ENCODE data around the gene TSEN54. TPM values are rescaled to one million over a fixed set of nuclear protein-coding genes. Genes with fewer than 3 reads are reported as not detected.

TSEN54 gene
- total RNA-seq, 2 experiments from 2014 or later, result 76.6 to 77.8 TPM

DNA sequence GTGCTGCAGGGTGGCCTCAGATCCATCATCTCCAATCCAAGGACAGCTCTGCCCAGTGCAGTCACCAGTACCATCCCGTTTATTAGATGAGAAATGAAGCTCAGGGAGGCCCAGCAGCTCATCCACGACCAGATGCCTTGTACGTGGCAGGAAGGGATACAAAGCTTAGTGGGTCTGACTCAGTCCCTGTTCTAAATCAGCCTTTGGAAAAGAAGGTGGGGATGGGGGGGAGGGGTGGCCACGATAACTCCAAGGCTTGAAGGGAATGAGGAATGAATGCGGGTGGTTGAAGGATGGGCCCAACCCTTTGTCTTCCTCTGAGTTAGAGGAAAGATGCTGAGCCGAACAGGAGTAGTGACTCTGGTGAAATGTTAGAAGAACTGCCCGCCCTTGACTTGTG is 34.9 kb downstream of the TSEN54 start:
- no peak overlapping the region for H3K27ac Mint-ChIP-seq
- H3K27me3 Mint-ChIP-seq (ENCODE audit: low read depth), result no peaks in the 10 kb centered on the region
- ATAC-seq (no peak), DNase-seq (no peak)
- no peaks in the 10 kb centered on the region for H3K36me3 Mint-ChIP-seq (ENCODE audit: low read depth)
- CTCF ChIA-PET, result interaction anchor here (0.9 to 1.4 kb wide), 3 partner anchors 16 to 196 kb away, joined by 3 to 4 read pairs (median 3); no protein-coding TSS in a partner anchor
- H3K4me1 Mint-ChIP-seq (ENCODE audit: low read depth), result no peaks in the 10 kb centered on the region
- POLR2A ChIA-PET, result no interaction called here
- H3K9me3 Mint-ChIP-seq (ENCODE audit: insufficient read depth), result no peaks in the 10 kb centered on the region
- no peak overlapping the region for H3K4me3 Mint-ChIP-seq

DNA sequence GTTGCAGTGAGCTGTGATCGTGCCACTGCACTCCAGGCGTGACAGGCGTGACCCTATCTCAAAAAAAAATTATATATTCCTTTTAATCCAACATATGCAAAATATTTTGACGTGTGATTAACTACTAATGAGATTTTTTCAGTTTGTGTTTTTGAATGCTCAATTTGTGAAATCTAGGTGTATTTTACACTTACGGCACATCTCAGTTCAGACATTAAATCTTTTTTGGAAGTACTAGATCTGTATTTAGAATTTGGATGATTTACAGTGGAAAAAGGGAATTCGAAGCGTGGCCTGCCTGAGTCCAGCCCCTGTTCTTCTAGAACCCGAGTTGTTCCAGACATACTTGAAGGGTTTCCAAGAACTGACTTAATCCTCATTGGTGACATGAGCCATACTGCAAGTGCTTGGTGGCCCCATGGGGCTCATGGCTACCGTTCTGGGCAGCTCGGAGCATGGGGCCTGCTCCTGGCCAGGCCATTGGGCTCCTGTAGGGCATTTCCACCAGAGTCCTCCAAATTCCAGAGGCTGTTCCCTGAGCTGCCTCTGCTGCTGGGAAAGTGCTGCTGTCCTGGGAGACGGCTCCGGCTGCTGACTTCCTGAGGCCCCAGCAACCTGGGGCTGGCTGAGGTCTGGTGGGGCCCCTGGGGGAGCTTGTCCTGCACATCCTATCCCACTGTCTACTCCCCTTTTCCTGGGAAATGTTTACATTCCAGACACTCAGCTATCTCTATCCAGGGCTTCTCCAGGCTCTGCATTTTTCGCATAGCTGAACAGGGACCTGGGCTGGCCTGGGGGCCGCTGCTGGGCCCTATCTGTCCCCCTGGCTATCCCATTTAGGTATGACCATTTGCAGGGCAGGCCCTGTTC is 36.3 kb downstream of the TSEN54 start:
- no peaks in the 10 kb centered on the region for H3K4me1 Mint-ChIP-seq (ENCODE audit: low read depth)
- H3K27me3 Mint-ChIP-seq (ENCODE audit: low read depth), result no peaks in the 10 kb centered on the region
- no peaks in the 10 kb centered on the region for H3K9me3 Mint-ChIP-seq (ENCODE audit: insufficient read depth)
- ATAC-seq (no peak), DNase-seq (no peak)
- no peak overlapping the region for H3K27ac Mint-ChIP-seq
- no peak overlapping the region for H3K4me3 Mint-ChIP-seq
- H3K36me3 Mint-ChIP-seq (ENCODE audit: low read depth), result no peaks in the 10 kb centered on the region
- CTCF ChIA-PET, result interaction anchor here (1.4 to 1.5 kb wide), 2 partner anchors 28 to 80 kb away, joined by 3 to 4 read pairs; no protein-coding TSS in a partner anchor
- POLR2A ChIA-PET, result no interaction called here

DNA sequence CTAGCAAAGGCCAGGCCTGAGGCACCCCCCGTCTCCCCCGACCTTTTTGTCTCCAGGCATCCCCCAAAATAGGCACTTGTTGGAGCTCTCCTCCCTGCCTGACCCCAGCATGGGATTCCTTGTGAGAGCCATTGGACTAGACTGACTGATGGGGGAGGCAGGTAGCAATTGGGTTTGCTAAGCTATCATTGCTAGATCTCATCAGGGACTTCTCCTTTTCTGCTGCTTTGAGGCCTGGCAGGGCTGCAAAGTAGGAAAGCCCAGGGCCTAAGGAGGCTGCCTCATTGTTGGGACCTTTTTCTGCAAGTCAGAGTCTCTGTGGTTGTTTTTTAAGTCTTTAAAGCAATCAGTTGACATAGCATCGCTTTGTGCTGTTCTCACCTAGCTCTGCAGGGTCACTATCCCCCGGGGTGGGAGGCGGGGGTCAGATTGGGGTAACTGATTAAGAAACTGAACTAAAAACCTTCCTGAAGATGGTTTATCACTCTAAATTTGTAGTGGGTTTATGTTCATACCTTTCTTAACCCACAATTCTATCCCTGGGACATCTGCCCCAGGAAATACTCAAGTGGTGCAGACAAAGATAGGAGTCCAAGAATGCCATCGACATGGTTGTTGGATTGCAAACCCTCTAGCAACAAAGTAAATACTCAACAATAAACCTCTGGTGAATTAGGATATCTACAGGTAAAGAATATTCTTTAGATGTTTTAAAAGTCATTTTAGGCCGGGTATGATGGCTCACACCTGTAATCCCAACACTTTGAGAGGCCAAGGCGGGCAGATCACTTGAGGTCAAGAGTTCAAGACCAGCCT is 37.2 kb downstream of the TSEN54 start:
- no peak for DNase-seq
- ATAC-seq, result no peak
- H3K27me3 Mint-ChIP-seq (ENCODE audit: low read depth), result no peaks in the 10 kb centered on the region
- CTCF ChIA-PET, result interaction anchor here (0.7 to 1.5 kb wide), 2 partner anchors 27 to 119 kb away, joined by 3 to 4 read pairs; no protein-coding TSS in a partner anchor
- H3K27ac Mint-ChIP-seq, result no peak overlapping the region
- H3K36me3 Mint-ChIP-seq (ENCODE audit: low read depth), result no peaks in the 10 kb centered on the region
- POLR2A ChIA-PET, result no interaction called here
- no peaks in the 10 kb centered on the region for H3K4me1 Mint-ChIP-seq (ENCODE audit: low read depth)
- H3K9me3 Mint-ChIP-seq (ENCODE audit: insufficient read depth), result no peaks in the 10 kb centered on the region
- H3K4me3 Mint-ChIP-seq, result no peak overlapping the region

DNA sequence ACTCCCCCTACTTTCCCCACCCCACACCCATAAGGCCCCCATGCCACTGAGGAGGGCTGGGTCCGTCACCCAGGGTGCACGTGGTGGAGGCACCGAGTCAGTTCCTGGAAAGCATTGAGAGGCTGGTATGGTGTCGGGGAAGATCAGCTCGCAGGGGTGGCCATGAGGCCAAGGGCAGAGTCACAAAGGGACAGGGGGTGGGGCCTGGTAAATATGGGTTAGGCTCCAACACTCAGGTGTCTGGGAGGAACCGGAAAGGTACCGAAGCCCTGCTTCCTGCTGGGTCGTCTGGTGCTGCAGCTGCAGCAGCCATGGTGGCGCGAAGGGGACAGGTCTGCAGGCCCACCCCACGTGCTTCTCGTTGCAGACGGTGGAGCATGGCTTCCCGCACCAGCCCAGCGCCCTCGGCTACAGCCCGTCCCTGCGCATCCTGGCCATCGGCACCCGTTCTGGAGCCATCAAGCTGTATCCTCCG is 39.4 kb downstream of the TSEN54 start:
- POLR2A ChIA-PET, result no interaction called here
- Mint-ChIP-seq H3K4me3 (no peak overlapping the region), H3K36me3 (ENCODE audit: low read depth) (no peaks in the 10 kb centered on the region), H3K9me3 (ENCODE audit: insufficient read depth) (no peaks in the 10 kb centered on the region), H3K27me3 (ENCODE audit: low read depth) (no peaks in the 10 kb centered on the region), H3K27ac (no peak overlapping the region), H3K4me1 (ENCODE audit: low read depth) (no peaks in the 10 kb centered on the region)
- no peak for DNase-seq
- CTCF ChIA-PET, result no interaction called here
- ATAC-seq, result no peak

DNA sequence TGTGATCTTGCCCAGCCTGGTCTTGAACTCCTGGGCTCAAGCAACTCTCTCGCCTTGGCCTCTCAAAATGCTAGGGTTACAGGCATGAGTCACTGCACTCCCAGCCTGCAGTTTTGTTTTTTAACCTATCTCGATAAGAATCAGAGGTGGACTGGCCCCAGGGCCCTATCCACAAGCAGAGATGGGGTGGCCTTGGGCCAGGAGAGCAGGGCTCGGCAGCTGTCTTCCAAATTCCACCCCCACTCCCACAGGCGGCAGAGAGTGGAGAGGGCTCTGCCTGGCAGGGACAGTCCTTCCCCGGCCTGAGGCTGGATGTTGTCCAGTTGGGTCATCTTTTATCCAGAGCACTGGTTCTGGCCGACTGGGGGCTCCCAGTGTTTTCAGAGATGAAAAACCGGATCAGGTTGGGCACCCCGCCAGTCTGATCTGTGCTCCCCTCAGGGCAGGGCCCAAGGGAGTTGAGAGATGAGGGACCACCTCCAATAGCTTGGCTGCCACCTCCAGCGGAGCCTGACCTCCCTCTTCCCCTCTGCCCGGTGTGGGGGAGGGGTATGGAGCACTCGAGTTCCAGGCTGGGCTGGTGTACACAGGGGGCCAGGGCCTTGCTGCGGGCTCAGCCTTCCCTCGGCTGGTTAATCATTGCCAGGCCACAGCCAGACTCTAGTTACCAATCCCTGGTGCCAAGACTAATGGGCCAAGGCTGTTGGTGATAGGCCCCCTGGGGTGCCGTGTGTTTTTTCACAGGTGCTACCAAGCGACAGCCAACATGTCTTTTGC is 40.9 kb downstream of the TSEN54 start:
- H3K27me3 Mint-ChIP-seq (ENCODE audit: low read depth), result no peaks in the 10 kb centered on the region
- no peaks in the 10 kb centered on the region for H3K4me1 Mint-ChIP-seq (ENCODE audit: low read depth)
- no peak overlapping the region for H3K27ac Mint-ChIP-seq
- no peak for ATAC-seq
- CTCF ChIA-PET, result no interaction called here
- no peaks in the 10 kb centered on the region for H3K9me3 Mint-ChIP-seq (ENCODE audit: insufficient read depth)
- no peak overlapping the region for H3K4me3 Mint-ChIP-seq
- no peak for DNase-seq
- POLR2A ChIA-PET, result no interaction called here
- H3K36me3 Mint-ChIP-seq (ENCODE audit: low read depth), result no peaks in the 10 kb centered on the region

DNA sequence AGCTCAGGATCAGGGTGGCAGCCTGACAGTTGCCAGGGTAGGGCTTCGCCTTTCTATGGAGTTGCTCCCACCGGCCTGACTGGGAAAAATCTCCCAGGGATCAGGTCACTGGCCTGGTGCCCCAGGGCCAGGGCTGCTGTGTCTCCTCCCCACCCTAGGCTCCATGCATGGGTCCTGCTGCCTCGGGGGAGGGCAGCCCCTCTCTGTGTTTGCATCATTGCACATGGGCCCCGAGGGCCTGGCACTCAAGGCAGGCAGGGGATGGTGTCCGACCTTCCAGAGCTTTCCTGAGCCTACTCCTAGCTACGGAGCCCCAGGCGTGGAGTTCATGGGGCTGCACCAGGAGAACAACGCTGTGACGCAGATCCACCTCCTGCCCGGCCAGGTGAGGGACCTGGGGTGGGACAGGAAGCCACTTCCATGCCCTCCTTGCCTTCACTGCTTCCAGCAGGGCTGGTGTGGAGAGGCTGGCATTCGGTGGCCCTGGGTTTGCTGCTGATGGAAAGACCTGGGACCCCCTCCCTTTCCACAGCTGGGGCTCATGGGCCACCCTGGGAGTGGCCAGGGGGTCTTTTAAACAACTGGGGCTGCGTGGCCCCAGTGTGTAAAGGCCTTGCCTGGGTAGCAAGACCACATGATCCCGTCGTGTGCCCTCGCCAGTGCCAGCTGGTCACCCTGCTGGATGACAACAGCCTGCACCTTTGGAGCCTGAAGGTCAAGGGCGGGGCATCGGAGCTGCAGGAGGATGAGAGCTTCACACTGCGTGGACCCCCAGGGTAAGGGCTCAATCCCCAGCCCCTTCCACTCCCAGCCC is 41.7 kb downstream of the TSEN54 start:
- H3K4me3 Mint-ChIP-seq, result no peak overlapping the region
- ChIA-PET POLR2A (no interaction called here), CTCF (no interaction called here)
- no peaks in the 10 kb centered on the region for H3K36me3 Mint-ChIP-seq (ENCODE audit: low read depth)
- H3K27me3 Mint-ChIP-seq (ENCODE audit: low read depth), result no peaks in the 10 kb centered on the region
- no peak for ATAC-seq
- no peak overlapping the region for H3K27ac Mint-ChIP-seq
- H3K9me3 Mint-ChIP-seq (ENCODE audit: insufficient read depth), result no peaks in the 10 kb centered on the region
- no peaks in the 10 kb centered on the region for H3K4me1 Mint-ChIP-seq (ENCODE audit: low read depth)
- no peak for DNase-seq

DNA sequence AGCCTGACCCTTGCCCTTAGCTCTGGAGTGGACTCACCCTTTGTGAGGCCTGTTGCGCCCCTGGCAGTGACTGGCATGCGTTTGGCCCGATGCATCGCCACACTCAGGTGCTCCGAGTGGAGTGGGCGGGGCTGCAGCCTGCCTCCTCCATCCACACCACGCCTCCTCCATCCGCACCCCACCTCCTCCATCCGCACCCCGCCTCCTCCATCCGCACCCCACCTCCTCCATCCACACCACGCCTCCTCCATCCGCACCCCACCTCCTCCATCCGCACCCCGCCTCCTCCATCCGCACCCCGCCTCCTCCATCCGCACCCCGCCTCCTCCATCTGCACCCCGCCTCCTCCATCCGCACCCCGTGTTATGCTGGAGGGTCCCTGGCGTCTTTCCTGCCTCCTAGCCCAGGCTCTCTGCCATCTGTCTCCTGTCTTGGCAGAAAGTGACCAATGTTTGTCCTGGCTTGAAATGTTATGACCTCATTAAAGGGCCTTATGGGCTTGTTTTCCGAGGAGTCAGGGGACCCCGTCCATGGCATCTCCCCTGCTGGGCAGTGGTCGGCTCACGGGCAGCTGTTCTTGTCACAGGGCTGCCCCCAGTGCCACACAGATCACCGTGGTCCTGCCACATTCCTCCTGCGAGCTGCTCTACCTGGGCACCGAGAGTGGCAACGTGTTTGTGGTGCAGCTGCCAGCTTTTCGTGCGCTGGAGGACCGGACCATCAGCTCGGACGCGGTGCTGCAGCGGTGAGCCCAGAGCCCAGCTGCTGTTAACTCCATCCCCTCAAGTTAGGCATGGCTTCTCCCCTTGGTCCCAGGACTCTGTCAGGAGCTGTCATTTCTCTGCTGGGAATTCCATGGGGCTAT is 42.6 kb downstream of the TSEN54 start:
- no peak for DNase-seq
- H3K4me1 Mint-ChIP-seq (ENCODE audit: low read depth), result no peaks in the 10 kb centered on the region
- no peak for ATAC-seq
- no peak overlapping the region for H3K27ac Mint-ChIP-seq
- POLR2A ChIA-PET, result no interaction called here
- H3K4me3 Mint-ChIP-seq, result no peak overlapping the region
- no peaks in the 10 kb centered on the region for H3K27me3 Mint-ChIP-seq (ENCODE audit: low read depth)
- no peaks in the 10 kb centered on the region for H3K36me3 Mint-ChIP-seq (ENCODE audit: low read depth)
- CTCF ChIA-PET, result no interaction called here
- H3K9me3 Mint-ChIP-seq (ENCODE audit: insufficient read depth), result no peaks in the 10 kb centered on the region

DNA sequence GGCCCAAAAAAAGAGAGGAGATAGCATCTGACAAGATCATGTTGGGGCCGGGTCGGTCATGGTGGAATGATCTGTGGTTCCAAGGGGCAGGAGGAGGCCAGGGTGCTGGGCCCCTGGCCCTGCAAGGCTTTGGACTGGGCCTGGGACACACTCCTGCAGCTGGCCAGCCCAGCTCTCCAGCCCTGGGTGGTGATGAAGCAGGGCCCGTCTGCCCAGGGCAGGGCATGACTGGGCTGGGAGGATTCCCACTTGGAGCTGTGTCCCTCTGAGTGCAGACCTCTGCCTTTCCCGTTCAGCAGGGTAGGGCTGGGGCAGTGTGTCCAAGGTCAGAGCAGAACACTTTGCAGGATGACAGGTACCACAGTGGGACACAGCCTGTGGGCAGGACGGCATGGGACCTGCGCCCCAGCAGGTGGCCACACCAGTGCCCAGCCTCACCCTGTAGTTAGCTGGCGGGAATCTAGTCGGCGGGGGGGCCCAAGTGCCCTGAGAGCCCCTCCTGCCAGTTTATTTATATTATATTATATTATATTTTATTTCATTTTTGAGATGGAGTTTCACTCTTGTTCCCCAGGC is 43.7 kb downstream of the TSEN54 start:
- no peak for DNase-seq
- CTCF ChIA-PET, result no interaction called here
- H3K36me3 Mint-ChIP-seq (ENCODE audit: low read depth), result no peaks in the 10 kb centered on the region
- H3K27me3 Mint-ChIP-seq (ENCODE audit: low read depth), result no peaks in the 10 kb centered on the region
- no peak overlapping the region for H3K4me3 Mint-ChIP-seq
- ATAC-seq, result no peak
- no peaks in the 10 kb centered on the region for H3K4me1 Mint-ChIP-seq (ENCODE audit: low read depth)
- POLR2A ChIA-PET, result interaction anchor here (1.4 kb wide), 1 partner anchor 11 kb away, joined by 4 read pairs; no protein-coding TSS in a partner anchor
- H3K27ac Mint-ChIP-seq, result no peak overlapping the region
- no peaks in the 10 kb centered on the region for H3K9me3 Mint-ChIP-seq (ENCODE audit: insufficient read depth)

DNA sequence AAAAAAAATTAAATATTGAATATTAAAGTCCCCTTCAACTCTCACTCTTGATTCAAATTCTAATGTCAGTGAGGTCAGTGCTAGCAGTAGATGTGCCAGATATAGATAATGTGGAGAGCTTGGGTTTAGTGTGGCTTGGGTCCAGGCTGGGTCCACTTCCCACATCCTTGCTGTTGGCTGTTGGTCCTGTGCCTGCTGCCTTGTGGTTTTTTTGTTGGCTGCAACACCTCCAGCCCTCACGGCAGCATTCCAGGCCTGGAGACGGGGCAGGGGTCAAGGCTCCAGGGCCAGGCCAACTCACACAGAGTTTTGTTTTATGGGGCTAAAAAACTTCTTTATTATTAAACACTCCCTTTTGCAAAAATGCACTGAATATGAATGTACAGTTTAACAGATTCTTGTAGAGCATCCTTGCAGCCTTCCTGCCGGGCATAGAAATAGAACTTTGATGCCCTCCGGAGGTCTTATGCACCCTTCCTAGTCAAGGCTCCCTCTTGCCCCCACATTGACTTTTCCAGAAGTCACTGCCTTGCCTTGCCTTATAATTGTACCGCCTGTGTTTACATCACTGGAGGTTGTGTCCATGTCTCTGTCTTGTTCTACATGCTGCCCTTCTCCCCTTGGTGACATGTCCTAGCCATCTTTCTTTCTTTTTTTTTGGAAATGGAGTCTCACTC is 45.7 kb downstream of the TSEN54 start:
- ChIA-PET POLR2A (interaction anchor here (0.6 kb wide), 1 partner anchor 28 kb away, joined by 5 read pairs; no protein-coding TSS in a partner anchor), CTCF (no interaction called here)
- ATAC-seq, result no peak
- no peak for DNase-seq
- no peaks in the 10 kb centered on the region for H3K9me3 Mint-ChIP-seq (ENCODE audit: insufficient read depth)
- no peaks in the 10 kb centered on the region for H3K4me1 Mint-ChIP-seq (ENCODE audit: low read depth)
- no peaks in the 10 kb centered on the region for H3K36me3 Mint-ChIP-seq (ENCODE audit: low read depth)
- H3K4me3 Mint-ChIP-seq, result no peak overlapping the region
- no peaks in the 10 kb centered on the region for H3K27me3 Mint-ChIP-seq (ENCODE audit: low read depth)
- H3K27ac Mint-ChIP-seq, result no peak overlapping the region
